ENCODE measurements around the gene KATNB1.

DNA sequence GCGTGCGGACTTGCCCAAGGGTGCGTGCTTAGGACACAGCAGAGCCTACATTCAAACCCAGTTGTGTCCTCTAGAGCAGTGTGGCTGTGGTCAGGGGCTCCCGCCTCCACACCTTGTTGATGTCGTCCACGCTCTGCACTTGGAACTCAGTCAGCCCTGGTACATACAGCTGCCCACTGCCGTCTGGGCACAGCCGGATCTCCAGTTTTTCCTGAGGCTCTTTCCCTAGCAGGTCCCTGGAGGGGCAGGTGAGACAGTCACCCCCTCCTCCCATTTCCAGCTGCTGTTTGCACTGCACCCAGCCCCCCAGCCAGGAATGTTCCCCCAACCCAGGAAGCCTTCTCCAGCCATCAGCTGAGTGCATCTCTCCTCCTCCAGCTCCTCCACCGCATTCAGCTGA is 25.7 kb downstream of the KATNB1 start:
- no peak for TF ChIP-seq RAD21 (IDR thresholded peaks at IDR 0.05 in 1 of 2, conservative IDR thresholded peaks at IDR 0.05 in 1 of 2; ENCODE audit: low read depth in 2 of 2, low read length in 2 of 2)
- TF ChIP-seq, protein P1, sequence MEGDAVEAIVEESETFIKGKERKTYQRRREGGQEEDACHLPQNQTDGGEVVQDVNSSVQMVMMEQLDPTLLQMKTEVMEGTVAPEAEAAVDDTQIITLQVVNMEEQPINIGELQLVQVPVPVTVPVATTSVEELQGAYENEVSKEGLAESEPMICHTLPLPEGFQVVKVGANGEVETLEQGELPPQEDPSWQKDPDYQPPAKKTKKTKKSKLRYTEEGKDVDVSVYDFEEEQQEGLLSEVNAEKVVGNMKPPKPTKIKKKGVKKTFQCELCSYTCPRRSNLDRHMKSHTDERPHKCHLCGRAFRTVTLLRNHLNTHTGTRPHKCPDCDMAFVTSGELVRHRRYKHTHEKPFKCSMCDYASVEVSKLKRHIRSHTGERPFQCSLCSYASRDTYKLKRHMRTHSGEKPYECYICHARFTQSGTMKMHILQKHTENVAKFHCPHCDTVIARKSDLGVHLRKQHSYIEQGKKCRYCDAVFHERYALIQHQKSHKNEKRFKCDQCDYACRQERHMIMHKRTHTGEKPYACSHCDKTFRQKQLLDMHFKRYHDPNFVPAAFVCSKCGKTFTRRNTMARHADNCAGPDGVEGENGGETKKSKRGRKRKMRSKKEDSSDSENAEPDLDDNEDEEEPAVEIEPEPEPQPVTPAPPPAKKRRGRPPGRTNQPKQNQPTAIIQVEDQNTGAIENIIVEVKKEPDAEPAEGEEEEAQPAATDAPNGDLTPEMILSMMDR (IDR thresholded peaks at IDR 0.05; ENCODE audit: control extremely low read depth in 1 of 3, insufficient read depth in 1 of 3, low read depth in 1 of 3, low read length in 3 of 3) = no peak

Data from H1 (cell line).